HepG2 (cell line): Measurements from ENCODE around the gene CA5B. TPM values are rescaled to one million over a fixed set of nuclear protein-coding genes. Genes with fewer than 3 reads are reported as not detected.

ENCODE experiments used
- ATF7 ChIP-seq, 2 experiments: fragments of 450-650 bp in 1 of 2; sonication (generic) in 1 of 2; formaldehyde crosslinking in 1 of 2; IDR thresholded peaks; 2 replicates each; pipeline versions ENCODE4 v1.4.0 to v1.6.1; 2016 to 2020; ENCODE audit warnings: antibody characterized with exemption in 1 of 2, mild to moderate bottlenecking in 1 of 2, missing genetic modification reagents in 1 of 2
- BCL6 ChIP-seq: IDR thresholded peaks from 2 replicates; pipeline ENCODE4 v1.6.1; 2016; ENCODE audit warnings: missing genetic modification reagents, missing compliant biosample characterization
- CREB3 ChIP-seq: sonication (generic); formaldehyde crosslinking; IDR thresholded peaks from 2 replicates; pipeline ENCODE4 v1.5.0; 2020; ENCODE audit warnings: missing genetic modification reagents
- DNMT3B ChIP-seq: conservative IDR thresholded peaks from 2 replicates; pipeline ENCODE4 v1.6.1; 2016; ENCODE audit warnings: missing biosample characterization, control low read depth
- HNF4A ChIP-seq: sonication (generic); formaldehyde crosslinking; IDR thresholded peaks from 2 replicates; pipeline ENCODE4 v1.4.0; 2020; ENCODE audit warnings: missing genetic modification reagents
- HNRNPLL ChIP-seq: fragments of 200-400 bp; formaldehyde crosslinking; IDR thresholded peaks from 2 replicates; pipeline ENCODE4 v1.6.1; 2017; ENCODE audit warnings: mild to moderate bottlenecking, low read depth, low read length; ENCODE audit not compliant: poor library complexity, severe bottlenecking
- HOXA7 ChIP-seq: sonication (generic); formaldehyde crosslinking; IDR thresholded peaks from 2 replicates; pipeline ENCODE4 v1.8.1; 2022; ENCODE audit warnings: mild to moderate bottlenecking, missing genetic modification reagents, moderate library complexity
- KAT7 ChIP-seq: IDR thresholded peaks from 2 replicates; pipeline ENCODE4 v1.6.1; 2018; ENCODE audit warnings: borderline replicate concordance, missing compliant biosample characterization
- NFRKB ChIP-seq: fragments of 450-650 bp; IDR thresholded peaks from 2 replicates; pipeline ENCODE4 v1.6.1; 2017
- NKX3-1 ChIP-seq: sonication (generic); formaldehyde crosslinking; IDR thresholded peaks from 2 replicates; pipeline ENCODE4 v1.5.0; 2020; ENCODE audit warnings: missing genetic modification reagents
- PAWR ChIP-seq: sonication (generic); formaldehyde crosslinking; IDR thresholded peaks from 2 replicates; pipeline ENCODE4 v1.4.0; 2020; ENCODE audit warnings: missing genetic modification reagents, mild to moderate bottlenecking, borderline replicate concordance
- PCBP1 ChIP-seq: fragments of 200-400 bp; formaldehyde crosslinking; IDR thresholded peaks from 2 replicates; pipeline ENCODE4 v1.6.1; 2017; ENCODE audit warnings: mild to moderate bottlenecking, low read depth, low read length, borderline replicate concordance
- SIX4 ChIP-seq: sonication (generic); formaldehyde crosslinking; IDR thresholded peaks from 2 replicates; pipeline ENCODE4 v1.4.0; 2020; ENCODE audit warnings: missing genetic modification reagents
- SMAD1 ChIP-seq: sonication (generic); formaldehyde crosslinking; IDR thresholded peaks from 2 replicates; pipeline ENCODE4 v1.4.0; 2020; ENCODE audit warnings: missing genetic modification reagents, low read depth, mild to moderate bottlenecking, borderline replicate concordance
- ZBTB21 ChIP-seq: sonication (generic); formaldehyde crosslinking; IDR thresholded peaks from 2 replicates; pipeline ENCODE4 v1.4.0; 2020; ENCODE audit warnings: missing genetic modification reagents
- ZNF414 ChIP-seq: sonication (generic); formaldehyde crosslinking; IDR thresholded peaks from 2 replicates; pipeline ENCODE4 v1.5.0; 2020; ENCODE audit warnings: missing genetic modification reagents
- ZNF543 ChIP-seq: sonication (generic); formaldehyde crosslinking; IDR thresholded peaks from 2 replicates; pipeline ENCODE4 v1.4.0; 2020; ENCODE audit warnings: mild to moderate bottlenecking, missing genetic modification reagents
- ZNF577 ChIP-seq: sonication (generic); formaldehyde crosslinking; IDR thresholded peaks from 2 replicates; pipeline ENCODE4 v1.4.0; 2020; ENCODE audit warnings: mild to moderate bottlenecking, low read depth, missing genetic modification reagents, borderline replicate concordance
- ZNF598 ChIP-seq: sonication (generic); formaldehyde crosslinking; IDR thresholded peaks from 2 replicates; pipeline ENCODE4 v1.5.1; 2020; ENCODE audit warnings: mild to moderate bottlenecking, missing genetic modification reagents, borderline replicate concordance
- ZNF678 ChIP-seq: sonication (generic); formaldehyde crosslinking; IDR thresholded peaks from 2 replicates; pipeline ENCODE4 v1.4.0; 2020; ENCODE audit warnings: mild to moderate bottlenecking, missing genetic modification reagents
- ZNF768 ChIP-seq: sonication (generic); formaldehyde crosslinking; IDR thresholded peaks from 2 replicates; pipeline ENCODE4 v1.4.0; 2020; ENCODE audit warnings: missing genetic modification reagents
- ZNF839 ChIP-seq: sonication (generic); formaldehyde crosslinking; IDR thresholded peaks from 2 replicates; pipeline ENCODE4 v1.4.0; 2020; ENCODE audit warnings: missing genetic modification reagents, mild to moderate bottlenecking, borderline replicate concordance
- ZSCAN12 ChIP-seq: sonication (generic); formaldehyde crosslinking; IDR thresholded peaks from 2 replicates; pipeline ENCODE4 v1.9.0; 2021; ENCODE audit warnings: mild to moderate bottlenecking, missing genetic modification reagents
- polyA plus RNA-seq, 8 experiments: library from polyadenylated mRNA; depleted of rRNA in 3 of 8; stranded (reverse) in 7 of 8; unstranded in 1 of 8; fragments of >200 nt; fragmentation: Illumina TruSeq in 4 of 8; extraction: Trizol in 4 of 8; gene quantifications; 2 replicates each; pipeline versions ENCODE4 v1.2.1 to v1.2.3, GENCODE V29; 2011 to 2016; ENCODE audit warnings: low read depth in 4 of 8, missing spikeins in 1 of 8, mixed read lengths in 1 of 8; ENCODE audit not compliant: insufficient read depth in 1 of 8
- total RNA-seq, 5 experiments: library from RNA; depleted of rRNA; stranded (reverse); fragments of >200 nt; fragmentation: Illumina TruSeq; extraction: Trizol; gene quantifications; 2 replicates each; pipeline ENCODE4 v1.2.3, GENCODE V29; 2016; ENCODE audit warnings: low read depth in 1 of 5
- TF ChIP-seq, protein P1 (sequence below): IDR thresholded peaks from 2 replicates; pipeline ENCODE4 v1.6.1; 2016; ENCODE audit warnings: missing compliant biosample characterization, missing genetic modification reagents, borderline replicate concordance
- TF ChIP-seq, protein P2 (sequence below): sonication (generic); formaldehyde crosslinking; IDR thresholded peaks from 2 replicates; pipeline ENCODE4 v1.9.0; 2021; ENCODE audit warnings: missing genetic modification reagents, borderline replicate concordance

The CA5B gene
- total and polyA plus RNA-seq, 2 of the 13 experiments (the other 11 are each of a cell fraction or from before 2014, with no cell fraction given), result 1.7 to 2.2 TPM

DNA sequence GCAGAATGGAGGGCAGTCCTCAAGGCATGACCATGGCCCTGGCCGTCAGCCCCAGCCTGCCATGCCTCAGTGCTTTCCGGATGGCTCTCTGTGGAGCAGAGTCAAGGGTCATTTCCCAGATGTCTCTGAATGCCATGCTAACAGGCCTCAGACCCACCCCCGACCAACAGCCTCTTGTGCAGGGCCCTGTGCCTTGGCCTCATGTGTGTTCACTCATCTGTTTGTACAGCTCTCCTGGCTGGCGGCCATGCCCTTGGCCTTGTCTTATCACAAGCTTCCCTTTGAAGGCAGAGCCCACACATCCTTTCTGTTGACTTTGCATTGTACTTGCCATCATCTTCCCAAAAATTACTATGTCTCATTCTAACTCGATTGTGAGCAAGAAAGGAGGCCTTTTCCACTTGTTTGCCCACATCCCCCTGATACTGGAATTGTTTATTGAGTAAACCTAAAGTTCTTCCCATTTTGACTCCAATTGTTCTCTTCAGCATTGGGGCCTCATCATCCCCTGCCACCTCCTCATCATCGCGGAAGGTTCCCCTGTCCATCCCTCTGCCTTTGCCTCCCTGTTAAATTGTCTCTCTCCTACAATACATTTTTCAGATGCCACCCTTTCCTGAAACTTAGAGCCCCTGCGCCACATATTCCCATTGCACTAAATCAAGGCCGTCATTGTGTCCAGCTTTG lies 6.3 kb downstream of the CA5B start (continued):
- TF ChIP-seq ATF7 (IDR thresholded peaks at IDR 0.05) (no peak), ATF7 (CRISPR knock-in tag; IDR thresholded peaks at IDR 0.05) (no peak), ZNF839 (CRISPR knock-in tag) (no peak), ZNF768 (0 out of 2 replicates have a peak, but pooled peaks have one; percentile 21), ZBTB21 (CRISPR knock-in tag) (no peak), PCBP1 (no peak), NKX3-1 (CRISPR knock-in tag) (no peak), ZSCAN12 (CRISPR knock-in tag) (no peak), ZNF414 (CRISPR knock-in tag) (no peak), PAWR (no peak), HNRNPLL (no peak), SMAD1 (CRISPR knock-in tag) (no peak), BCL6 (CRISPR knock-in tag) (peak; percentile 93), ZNF543 (0 out of 2 replicates have a peak, but pooled peaks have one; percentile 47), NFRKB (no peak), HOXA7 (CRISPR knock-in tag) (no peak), ZNF577 (no peak), ZNF598 (no peak), CREB3 (no peak), ZNF678 (CRISPR knock-in tag) (no peak), SIX4 (0 out of 2 replicates have a peak, but pooled peaks have one; percentile 22), KAT7 (no peak), HNF4A (CRISPR knock-in tag) (peak; percentile 37; the same call in 1 of the 2 replicates), DNMT3B (no peak)
- TF ChIP-seq, protein P1, sequence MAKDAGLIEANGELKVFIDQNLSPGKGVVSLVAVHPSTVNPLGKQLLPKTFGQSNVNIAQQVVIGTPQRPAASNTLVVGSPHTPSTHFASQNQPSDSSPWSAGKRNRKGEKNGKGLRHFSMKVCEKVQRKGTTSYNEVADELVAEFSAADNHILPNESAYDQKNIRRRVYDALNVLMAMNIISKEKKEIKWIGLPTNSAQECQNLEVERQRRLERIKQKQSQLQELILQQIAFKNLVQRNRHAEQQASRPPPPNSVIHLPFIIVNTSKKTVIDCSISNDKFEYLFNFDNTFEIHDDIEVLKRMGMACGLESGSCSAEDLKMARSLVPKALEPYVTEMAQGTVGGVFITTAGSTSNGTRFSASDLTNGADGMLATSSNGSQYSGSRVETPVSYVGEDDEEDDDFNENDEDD (CRISPR knock-in tag), result 0 out of 2 replicates have a peak, but pooled peaks have one; percentile 10
- TF ChIP-seq, protein P2, sequence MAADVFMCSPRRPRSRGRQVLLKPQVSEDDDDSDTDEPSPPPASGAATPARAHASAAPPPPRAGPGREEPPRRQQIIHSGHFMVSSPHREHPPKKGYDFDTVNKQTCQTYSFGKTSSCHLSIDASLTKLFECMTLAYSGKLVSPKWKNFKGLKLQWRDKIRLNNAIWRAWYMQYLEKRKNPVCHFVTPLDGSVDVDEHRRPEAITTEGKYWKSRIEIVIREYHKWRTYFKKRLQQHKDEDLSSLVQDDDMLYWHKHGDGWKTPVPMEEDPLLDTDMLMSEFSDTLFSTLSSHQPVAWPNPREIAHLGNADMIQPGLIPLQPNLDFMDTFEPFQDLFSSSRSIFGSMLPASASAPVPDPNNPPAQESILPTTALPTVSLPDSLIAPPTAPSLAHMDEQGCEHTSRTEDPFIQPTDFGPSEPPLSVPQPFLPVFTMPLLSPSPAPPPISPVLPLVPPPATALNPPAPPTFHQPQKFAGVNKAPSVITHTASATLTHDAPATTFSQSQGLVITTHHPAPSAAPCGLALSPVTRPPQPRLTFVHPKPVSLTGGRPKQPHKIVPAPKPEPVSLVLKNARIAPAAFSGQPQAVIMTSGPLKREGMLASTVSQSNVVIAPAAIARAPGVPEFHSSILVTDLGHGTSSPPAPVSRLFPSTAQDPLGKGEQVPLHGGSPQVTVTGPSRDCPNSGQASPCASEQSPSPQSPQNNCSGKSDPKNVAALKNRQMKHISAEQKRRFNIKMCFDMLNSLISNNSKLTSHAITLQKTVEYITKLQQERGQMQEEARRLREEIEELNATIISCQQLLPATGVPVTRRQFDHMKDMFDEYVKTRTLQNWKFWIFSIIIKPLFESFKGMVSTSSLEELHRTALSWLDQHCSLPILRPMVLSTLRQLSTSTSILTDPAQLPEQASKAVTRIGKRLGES, result no peak
